Measurements from ENCODE around the gene ACP2. TPM values are rescaled to one million over a fixed set of nuclear protein-coding genes. Genes with fewer than 3 reads are reported as not detected.
"Not testable (repeated sequence)": the region's sequence is repeated elsewhere in the genome, so short reads cannot be mapped to it uniquely, and the experiment has no call there.

Gene ACP2
- total and polyA plus RNA-seq, 9 donors: 14.7 to 25.5 (median 18.7) TPM

GRCh38 chr11:47201015-47201414, 47.6 kb downstream of the ACP2 start:
- TF ChIP-seq CTCF (IDR thresholded peaks at IDR 0.05) (no peak), POLR2A (IDR thresholded peaks at IDR 0.05) (no peak), EP300 (IDR thresholded peaks at IDR 0.05) (no peak)

GRCh38 chr11:47198161-47198560, 50.5 kb downstream of the ACP2 start:
- H3K4me3 ChIP-seq: not testable (repeated sequence)
- 87 to 97% (median 94%) methylated on average over 9 of the region's 9 CpGs for WGBS, 3 donors

More at GRCh38 chr11:47201015-47201414, 47.6 kb downstream of the ACP2 start:
- H3K27ac ChIP-seq: no peak overlapping the region
- 78 to 86% (median 84%) methylated on average over 4 of the region's 4 CpGs for WGBS, 3 donors
- H3K27me3 ChIP-seq: no peaks in the 10 kb centered on the region
- DNase-seq: no peak
- no peaks in the 10 kb centered on the region for H3K4me1 ChIP-seq (ENCODE audit: insufficient read depth)
- H3K4me3 ChIP-seq: no peak overlapping the region
- H3K9me3 ChIP-seq: no peaks in the 10 kb centered on the region
- intact Hi-C loops (cut with DNase I): no loop called here
- no peaks in the 10 kb centered on the region for H3K36me3 ChIP-seq

GRCh38 chr11:47192111-47192510, 56.5 kb downstream of the ACP2 start:
- H3K4me3 ChIP-seq: no peak overlapping the region
- DNase-seq: no peak
- no peaks in the 10 kb centered on the region for H3K27me3 ChIP-seq
- TF ChIP-seq CTCF (IDR thresholded peaks at IDR 0.05): no peak
- TF ChIP-seq EP300 (IDR thresholded peaks at IDR 0.05): no peak
- no peak for TF ChIP-seq POLR2A (IDR thresholded peaks at IDR 0.05)
- H3K4me1 ChIP-seq (ENCODE audit: insufficient read depth): no peaks in the 10 kb centered on the region
- no peaks in the 10 kb centered on the region for H3K36me3 ChIP-seq
- intact Hi-C loops (cut with DNase I): no loop called here
- WGBS, 3 donors: 73 to 74% (median 74%) methylated on average over 4 of the region's 4 CpGs
- no peaks in the 10 kb centered on the region for H3K9me3 ChIP-seq
- no peak overlapping the region for H3K27ac ChIP-seq

More at GRCh38 chr11:47198161-47198560, 50.5 kb downstream of the ACP2 start:
- H3K27ac ChIP-seq; H3K36me3 ChIP-seq; H3K4me1 ChIP-seq (ENCODE audit: insufficient read depth); H3K9me3 ChIP-seq; DNase-seq; intact Hi-C loops (cut with DNase I); H3K27me3 ChIP-seq: not testable (repeated sequence)

GRCh38 chr11:47191137-47191536, 57.5 kb downstream of the ACP2 start:
- H3K4me3 ChIP-seq; H3K27me3 ChIP-seq; DNase-seq; H3K4me1 ChIP-seq (ENCODE audit: insufficient read depth); H3K36me3 ChIP-seq; intact Hi-C loops (cut with DNase I); H3K9me3 ChIP-seq; H3K27ac ChIP-seq: not testable (repeated sequence)
- 80 to 85% (median 83%) methylated on average over 10 of the region's 10 CpGs for WGBS, 3 donors

Other genes with a start within 250 kb of the ACP2 start
- 10 to 100 TPM; 66.0 to 94.9 (median 75.2) TPM for gene ARFGAP2, start 71.9 kb downstream of the ACP2 start, total RNA-seq
- gene ARFGAP2, start 71.9 kb downstream of the ACP2 start, polyA plus RNA-seq: 10 to 100 TPM; 41.5 to 65.2 TPM
- gene PACSIN3, start 62.4 kb downstream of the ACP2 start, total RNA-seq: 10 to 100 TPM; 26.1 to 69.8 (median 40.8) TPM
- 10 to 100 TPM in 1 of 2 donors, 1 to 10 TPM in 1; 2.9 to 25.7 TPM for gene PACSIN3, start 62.4 kb downstream of the ACP2 start, polyA plus RNA-seq
- 10 to 100 TPM; 20.0 to 34.7 (median 25.8) TPM for gene DDB2, start 33.8 kb downstream of the ACP2 start, total RNA-seq
- 10 to 100 TPM; 21.1 to 40.6 TPM for gene DDB2, start 33.8 kb downstream of the ACP2 start, polyA plus RNA-seq
- gene NR1H3, start 9.2 kb upstream of the ACP2 start, total RNA-seq: 10 to 100 TPM; 19.4 to 39.7 (median 29.0) TPM
- 10 to 100 TPM; 18.0 to 27.0 TPM for gene NR1H3, start 9.2 kb upstream of the ACP2 start, polyA plus RNA-seq
- 10 to 100 TPM; 29.7 to 53.5 (median 40.1) TPM for gene MADD, start 21.3 kb upstream of the ACP2 start, total RNA-seq
- 10 to 100 TPM; 20.3 to 35.4 TPM for gene MADD, start 21.3 kb upstream of the ACP2 start, polyA plus RNA-seq
- gene MYBPC3, start 103.9 kb upstream of the ACP2 start, total RNA-seq: under 1 TPM in 3 of 7 donors, not detected in 4; 0.18 to 0.40 (median 0.32) TPM
- gene MYBPC3, start 103.9 kb upstream of the ACP2 start, polyA plus RNA-seq: under 1 TPM; 0.05 to 0.22 TPM
- 10 to 100 TPM in 2 of 7 donors, 1 to 10 TPM in 5; 5.1 to 21.5 (median 8.5) TPM for gene SPI1, start 129.7 kb upstream of the ACP2 start, total RNA-seq
- gene SPI1, start 129.7 kb upstream of the ACP2 start, polyA plus RNA-seq: 1 to 10 TPM; 3.9 to 6.8 TPM
- 10 to 100 TPM; 38.7 to 60.2 (median 51.7) TPM for gene SLC39A13, start 159.8 kb upstream of the ACP2 start, total RNA-seq
- 10 to 100 TPM in 1 of 2 donors, 1 to 10 TPM in 1; 2.8 to 54.8 TPM for gene SLC39A13, start 159.8 kb upstream of the ACP2 start, polyA plus RNA-seq
- 10 to 100 TPM; 60.7 to 89.6 (median 79.4) TPM for gene PSMC3, start 177.6 kb upstream of the ACP2 start, total RNA-seq
- 100 to 1,000 TPM; 104 to 267 TPM for gene PSMC3, start 177.6 kb upstream of the ACP2 start, polyA plus RNA-seq
- under 1 TPM in 3 of 7 donors, not detected in 4; 0.23 to 0.43 (median 0.32) TPM for gene RAPSN, start 200.3 kb upstream of the ACP2 start, total RNA-seq
- gene RAPSN, start 200.3 kb upstream of the ACP2 start, polyA plus RNA-seq: under 1 TPM in 1 of 2 donors, not detected in 1; 0.08 TPM